K562 (cell line): ENCODE results near the gene SLIRP.

Experiments
- CREB3L1 ChIP-seq: fragments of 450-650 bp; IDR thresholded peaks from 2 replicates; pipeline ENCODE4 v1.6.1; 2014; ENCODE audit warnings: low read depth, mild to moderate bottlenecking, moderate library complexity, borderline replicate concordance
- CTCF ChIP-seq, 3 experiments: IDR thresholded peaks in 2 of 3; conservative IDR thresholded peaks in 1 of 3; 2 replicates each; pipeline ENCODE4 v1.5.1; 2011 to 2012; ENCODE audit warnings: low read length in 3 of 3, mild to moderate bottlenecking in 3 of 3, control low read depth in 2 of 3, improper control_type of control experiment in 1 of 3, inconsistent platforms in 1 of 3, low read depth in 1 of 3, mixed read lengths in 1 of 3, moderate library complexity in 1 of 3; ENCODE audit not compliant: insufficient read depth in 2 of 3
- EGR1 ChIP-seq: fragments of 450-650 bp; conservative IDR thresholded peaks from 2 replicates; pipeline ENCODE4 v1.6.1; 2017; ENCODE audit warnings: mild to moderate bottlenecking
- JUN ChIP-seq, 2 experiments: sonication (generic) in 1 of 2; formaldehyde crosslinking in 1 of 2; IDR thresholded peaks; 2 replicates each; pipeline versions ENCODE4 v1.6.1 to v1.8.0; 2012 to 2022; ENCODE audit warnings: borderline replicate concordance in 2 of 2, mild to moderate bottlenecking in 2 of 2, improper control_type of control experiment in 1 of 2, low read depth in 1 of 2, low read length in 1 of 2, missing genetic modification reagents in 1 of 2
- POLR2AphosphoS5 ChIP-seq: IDR thresholded peaks from 2 replicates; pipeline ENCODE4 v1.6.1; 2011; ENCODE audit warnings: mild to moderate bottlenecking, low read depth, low read length, moderate library complexity; ENCODE audit not compliant: control insufficient read depth, insufficient read depth
- TBL1XR1 ChIP-seq, 2 experiments: IDR thresholded peaks; 2 replicates each; pipeline ENCODE4 v1.6.1; 2012; ENCODE audit warnings: improper control_type of control experiment in 2 of 2, low read length in 2 of 2, mild to moderate bottlenecking in 1 of 2

GRCh38 chr14:77663293-77663692 is 44.6 kb upstream of the SLIRP start:
- no peak for TF ChIP-seq JUN (IDR thresholded peaks at IDR 0.05; ENCODE audit: borderline replicate concordance, low read depth, low read length)
- no peak for TF ChIP-seq JUN (CRISPR knock-in tag; IDR thresholded peaks at IDR 0.05; ENCODE audit: borderline replicate concordance)
- TF ChIP-seq CTCF (IDR thresholded peaks at IDR 0.05 in 2 of 3, conservative IDR thresholded peaks at IDR 0.05 in 1 of 3; ENCODE audit: insufficient read depth in 2 of 3, low read depth in 1 of 3, low read length in 3 of 3) = no peak
- TF ChIP-seq EGR1 = no peak
- no peak for TF ChIP-seq POLR2AphosphoS5
- no peak for TF ChIP-seq TBL1XR1 (IDR thresholded peaks at IDR 0.05; ENCODE audit: low read length in 2 of 2)
- no peak for TF ChIP-seq CREB3L1
